HG03066 (cell line): ENCODE measurements around the gene GET4.
"Not testable (repeated sequence)": the region's sequence is repeated elsewhere in the genome, so short reads cannot be mapped to it uniquely, and the experiment has no call there.

Experiments
- ATAC-seq: cut with Tn5 transposase; IDR thresholded peaks from one replicate; pipeline ENCODE4 v1.9.1; 2021; ENCODE audit warnings: low read depth; ENCODE audit not compliant: unreplicated experiment

Gene GET4

DNA sequence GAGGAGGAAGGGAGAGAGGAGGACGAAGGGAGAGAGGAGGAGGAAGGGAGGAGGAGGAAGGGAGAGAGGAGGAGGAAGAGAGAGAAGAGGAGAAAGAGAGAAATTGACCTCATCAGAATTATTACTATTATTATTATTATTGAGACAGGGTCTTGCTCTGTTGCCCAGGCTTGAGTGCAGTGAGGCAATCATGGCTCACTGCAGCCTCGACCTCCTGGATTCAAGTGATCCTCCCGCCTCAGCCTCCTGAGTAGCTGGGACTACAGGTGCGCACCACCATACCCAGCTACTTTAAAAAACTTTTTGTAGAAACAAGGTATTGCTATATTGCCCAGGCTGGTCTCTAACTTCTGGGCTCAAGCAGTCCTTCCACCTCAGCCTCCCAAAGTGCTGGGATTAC is 67.4 kb downstream of the GET4 start:
- ATAC-seq, result not testable (repeated sequence)

DNA sequence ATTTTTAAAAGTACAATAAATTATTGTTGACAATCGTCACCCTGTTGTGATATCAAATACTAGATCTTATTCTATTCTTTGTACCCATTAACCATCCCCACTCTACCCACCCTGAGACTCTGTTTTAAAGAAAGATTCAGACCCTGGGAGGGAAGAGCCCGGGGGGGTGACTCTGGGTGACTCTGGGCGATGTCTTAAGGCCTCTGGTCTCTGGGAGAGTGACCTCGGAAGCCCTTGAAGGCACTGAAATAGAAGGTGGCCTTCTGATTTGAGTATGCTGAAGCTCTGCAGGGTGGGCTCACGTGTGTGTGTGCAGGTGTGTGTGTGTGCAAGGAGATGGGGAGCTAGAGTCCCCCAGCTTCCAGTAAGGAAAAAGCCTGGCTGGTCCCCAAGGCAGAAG is 68.4 kb downstream of the GET4 start:
- ATAC-seq, result no peak

DNA sequence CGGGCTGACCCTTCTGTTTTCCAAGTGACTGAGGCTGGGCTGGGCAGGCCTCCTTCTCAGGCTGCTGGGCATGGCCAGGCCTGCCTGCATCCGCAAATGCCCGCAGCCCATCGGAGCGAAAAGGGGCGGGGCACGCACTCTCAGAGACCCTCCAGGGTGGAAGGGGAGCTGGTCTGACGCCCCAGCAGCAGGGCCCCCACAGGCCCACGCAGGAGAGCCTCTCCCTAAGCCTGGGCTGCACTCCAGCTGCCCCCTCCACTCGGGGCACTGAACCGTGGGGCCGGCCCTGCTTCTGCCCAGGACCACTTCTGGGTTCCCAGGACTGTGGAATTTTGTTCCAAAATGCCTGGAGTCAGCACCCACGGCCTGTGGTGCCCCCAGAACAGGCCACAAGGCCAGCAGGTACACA is 68.8 kb downstream of the GET4 start:
- ATAC-seq, result no peak

DNA sequence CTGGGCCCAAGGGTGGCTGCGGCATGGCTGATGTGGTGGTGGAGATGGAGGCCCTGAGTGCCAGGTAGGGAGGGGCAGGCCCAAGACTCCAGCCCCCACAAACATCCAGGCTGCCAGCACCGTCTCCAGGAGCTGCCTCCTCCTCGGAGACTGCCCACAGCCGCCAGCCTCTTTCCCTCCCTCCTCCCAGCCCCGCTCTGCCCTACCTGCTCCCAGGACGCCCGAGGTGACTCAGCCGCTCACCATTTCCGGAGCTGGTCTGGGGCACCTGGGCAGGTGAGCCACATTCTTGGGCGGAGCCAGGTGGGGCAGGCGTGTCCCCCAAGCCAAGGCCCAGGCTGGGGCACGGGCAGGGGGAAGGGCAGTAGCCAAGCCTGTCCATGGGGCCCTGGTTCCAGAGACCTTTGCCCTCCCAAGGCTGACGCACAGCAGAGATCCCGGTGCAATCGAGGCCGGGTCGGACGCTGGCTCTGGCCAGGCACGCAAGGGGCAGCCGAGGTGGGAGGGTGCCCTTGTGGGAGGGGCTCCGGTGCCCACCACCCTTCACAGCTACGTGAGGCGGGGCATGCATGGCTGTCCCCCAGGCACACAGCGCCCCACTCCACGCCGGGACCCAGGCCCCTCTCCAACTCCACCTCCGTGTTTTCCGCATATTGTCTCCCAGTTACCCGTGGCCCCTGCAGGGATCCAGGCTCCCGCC is 69.4 kb downstream of the GET4 start:
- no peak for ATAC-seq
